AG04450 (cell line): ENCODE measurements around the gene IFFO2. TPM values are rescaled to one million over a fixed set of nuclear protein-coding genes. Genes with fewer than 3 reads are reported as not detected.

Experiments used
- CTCF ChIA-PET: fragments of 300-600, 350-600 bp; formaldehyde crosslinking; extraction: SDS; loops from one replicate; lab custom pipeline; 2022; ENCODE audit warnings: antibody characterized with exemption, inconsistent platforms; lab: Charles Lee
- POLR2A ChIA-PET: fragments of 350-600 bp; formaldehyde crosslinking; extraction: SDS; loops from one replicate; lab custom pipeline; 2021; ENCODE audit warnings: antibody characterized with exemption, inconsistent platforms; lab: Yijun Ruan, JAX
- DNase-seq: peaks from one replicate; pipeline ENCODE4 v3.0.0-alpha.2; 2011; ENCODE audit warnings: low read depth, low spot score
- H3K27ac ChIP-seq: one replicate; pipeline ENCODE4 v1.5.1; 2012; ENCODE audit warnings: low read depth, low read length, control low read depth
- H3K27me3 ChIP-seq: one replicate; pipeline ENCODE4 v1.6.0; 2012; ENCODE audit warnings: low read length; ENCODE audit not compliant: control insufficient read depth, insufficient read depth
- H3K4me3 ChIP-seq: 2 replicates; pipeline ENCODE4 v1.5.1; 2011; ENCODE audit warnings: mild to moderate bottlenecking, low read depth, low read length, control low read depth
- H3K9me3 ChIP-seq: 2 replicates; pipeline ENCODE4 v1.5.1; 2012; ENCODE audit warnings: low read length; ENCODE audit not compliant: control insufficient read depth, insufficient read depth
- polyA plus RNA-seq: library from polyadenylated mRNA; depleted of rRNA; stranded (reverse); fragments of >200 nt; gene quantifications from 2 replicates; pipeline ENCODE4 v1.2.3, GENCODE V29; 2011
- TF ChIP-seq, protein P1 (sequence below): IDR thresholded peaks from 2 replicates; pipeline ENCODE4 v1.5.1; 2011; ENCODE audit warnings: low read depth, low read length, control low read depth, inconsistent platforms

IFFO2 gene
- polyA plus RNA-seq, 1 experiment = 6.8 TPM

- DNase-seq = no peak
- ChIA-PET CTCF (interaction anchor here (0.6 to 5.3 kb wide), 5 partner anchors 23 to 43 kb away, joined by 3 to 32 read pairs (median 4); no protein-coding TSS in a partner anchor), POLR2A (interaction anchor here (1.3 kb wide), 1 partner anchor 47 kb away, joined by 4 read pairs; the partner anchor contains the start of gene ALDH4A1)
- TF ChIP-seq, protein P1, sequence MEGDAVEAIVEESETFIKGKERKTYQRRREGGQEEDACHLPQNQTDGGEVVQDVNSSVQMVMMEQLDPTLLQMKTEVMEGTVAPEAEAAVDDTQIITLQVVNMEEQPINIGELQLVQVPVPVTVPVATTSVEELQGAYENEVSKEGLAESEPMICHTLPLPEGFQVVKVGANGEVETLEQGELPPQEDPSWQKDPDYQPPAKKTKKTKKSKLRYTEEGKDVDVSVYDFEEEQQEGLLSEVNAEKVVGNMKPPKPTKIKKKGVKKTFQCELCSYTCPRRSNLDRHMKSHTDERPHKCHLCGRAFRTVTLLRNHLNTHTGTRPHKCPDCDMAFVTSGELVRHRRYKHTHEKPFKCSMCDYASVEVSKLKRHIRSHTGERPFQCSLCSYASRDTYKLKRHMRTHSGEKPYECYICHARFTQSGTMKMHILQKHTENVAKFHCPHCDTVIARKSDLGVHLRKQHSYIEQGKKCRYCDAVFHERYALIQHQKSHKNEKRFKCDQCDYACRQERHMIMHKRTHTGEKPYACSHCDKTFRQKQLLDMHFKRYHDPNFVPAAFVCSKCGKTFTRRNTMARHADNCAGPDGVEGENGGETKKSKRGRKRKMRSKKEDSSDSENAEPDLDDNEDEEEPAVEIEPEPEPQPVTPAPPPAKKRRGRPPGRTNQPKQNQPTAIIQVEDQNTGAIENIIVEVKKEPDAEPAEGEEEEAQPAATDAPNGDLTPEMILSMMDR = peak; percentile 19; the same call in 1 of the 2 replicates
- Histone ChIP-seq H3K27me3 (no peaks in the 10 kb centered on the region), H3K9me3 (no peaks in the 10 kb centered on the region), H3K4me3 (peak overlapping the region; percentile 47), H3K27ac (peak overlapping the region; percentile 97)
Measured at GRCh38 chr1:18949686-18950400, 6.6 kb downstream of the IFFO2 start.

GRCh38 chr1:18948913-18949685, 7.4 kb downstream of the IFFO2 start:
- H3K27ac ChIP-seq = peak overlapping the region; percentile 97
- peak overlapping the region; percentile 47 for H3K4me3 ChIP-seq
- POLR2A ChIA-PET = interaction anchor here (0.6 to 1.3 kb wide), 2 partner anchors 47 to 576 kb away, joined by 3 to 4 read pairs; partner anchors contain the start of gene ALDH4A1
- DNase-seq = no peak
- H3K27me3 ChIP-seq = no peaks in the 10 kb centered on the region
- H3K9me3 ChIP-seq = no peaks in the 10 kb centered on the region
- CTCF ChIA-PET = interaction anchor here (0.6 to 5.3 kb wide), 6 partner anchors 24 to 136 kb away, joined by 3 to 32 read pairs (median 4); no protein-coding TSS in a partner anchor
- TF ChIP-seq, protein P1 = 0 out of 2 replicates have a peak, but pooled peaks have one; percentile 7

GRCh38 chr1:18948048-18948912, 8.2 kb downstream of the IFFO2 start:
- Histone ChIP-seq H3K9me3 (no peaks in the 10 kb centered on the region), H3K27ac (peak overlapping the region; percentile 97), H3K4me3 (no peak overlapping the region), H3K27me3 (no peaks in the 10 kb centered on the region)
- no peak for DNase-seq
- POLR2A ChIA-PET = interaction anchor here (0.6 to 1.3 kb wide), 2 partner anchors 46 to 577 kb away, joined by 3 to 4 read pairs; partner anchors contain the start of gene ALDH4A1
- TF ChIP-seq, protein P1 = no peak
- CTCF ChIA-PET = interaction anchor here (0.8 to 5.3 kb wide), 3 partner anchors 35 to 137 kb away, joined by 3 to 32 read pairs (median 4); no protein-coding TSS in a partner anchor

DNA sequence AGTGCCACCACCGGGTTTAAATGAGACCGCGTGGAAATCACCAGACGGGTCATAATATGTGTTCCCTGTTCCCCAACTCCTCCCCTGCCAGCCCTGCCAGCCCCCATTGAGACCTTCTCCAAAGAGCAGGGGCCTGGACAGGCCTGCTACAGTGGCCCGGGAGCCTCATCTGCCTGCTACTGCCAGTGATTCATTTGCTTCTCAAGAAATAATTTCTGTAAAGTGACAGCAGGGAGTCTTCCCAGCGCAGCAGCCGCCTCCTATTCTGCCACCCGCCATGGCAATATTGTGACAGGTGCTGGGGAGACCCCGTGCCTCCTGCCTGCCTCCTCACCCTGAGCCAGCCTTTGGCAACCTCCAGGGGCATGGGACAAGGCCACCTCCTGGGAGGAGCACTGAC, 8.9 kb downstream of the IFFO2 start:
- H3K27ac ChIP-seq = peak overlapping the region; percentile 39
- no peak for DNase-seq
- CTCF ChIA-PET = no interaction called here
- TF ChIP-seq, protein P1 = no peak
- no peaks in the 10 kb centered on the region for H3K27me3 ChIP-seq
- POLR2A ChIA-PET = no interaction called here
- H3K9me3 ChIP-seq = no peaks in the 10 kb centered on the region
- H3K4me3 ChIP-seq = no peak overlapping the region
